ENCODE measurements around the gene EP300. TPM values are rescaled to one million over a fixed set of nuclear protein-coding genes. Genes with fewer than 3 reads are reported as not detected.

Gene EP300
- total and polyA plus RNA-seq, 2 donors from 2014 or later = 4.1 to 76.8 TPM

- Histone ChIP-seq H3K27ac (ENCODE audit: low read depth in 2 of 2, low read length in 2 of 2) (no peak overlapping the region), H3K4me3 (ENCODE audit: low read length in 3 of 3) (no peak overlapping the region), H3K4me1 (ENCODE audit: control insufficient read depth in 2 of 3, insufficient read depth in 2 of 3, low read depth in 1 of 3, low read length in 3 of 3) (peaks cover 0 to 9% (median 0%) of the 10 kb centered on the region in 3 donors), H3K27me3 (ENCODE audit: control insufficient read depth, insufficient read depth, low read length) (no peaks in the 10 kb centered on the region), H3K9me3 (ENCODE audit: control insufficient read depth in 2 of 3, insufficient read depth in 1 of 3, low read length in 3 of 3) (no peaks in the 10 kb centered on the region), H3K36me3 (ENCODE audit: control insufficient read depth in 2 of 3, insufficient read depth in 3 of 3, low read length in 3 of 3) (no peaks in the 10 kb centered on the region), H3K9ac (ENCODE audit: low read length in 3 of 3) (no peak overlapping the region)
- TF ChIP-seq CTCF (IDR thresholded peaks at IDR 0.05; ENCODE audit: borderline replicate concordance, extremely low read depth, insufficient read depth) = no peak
- intact Hi-C loops (cut with DNase I) = no loop called here
- no peak for FAIRE-seq
- DNase-seq = peak in 2 of 5 donors; percentile 26 to 30
These were observed 108.7 kb downstream of the EP300 start for GRCh38 chr22:41201141-41201540.

DNA sequence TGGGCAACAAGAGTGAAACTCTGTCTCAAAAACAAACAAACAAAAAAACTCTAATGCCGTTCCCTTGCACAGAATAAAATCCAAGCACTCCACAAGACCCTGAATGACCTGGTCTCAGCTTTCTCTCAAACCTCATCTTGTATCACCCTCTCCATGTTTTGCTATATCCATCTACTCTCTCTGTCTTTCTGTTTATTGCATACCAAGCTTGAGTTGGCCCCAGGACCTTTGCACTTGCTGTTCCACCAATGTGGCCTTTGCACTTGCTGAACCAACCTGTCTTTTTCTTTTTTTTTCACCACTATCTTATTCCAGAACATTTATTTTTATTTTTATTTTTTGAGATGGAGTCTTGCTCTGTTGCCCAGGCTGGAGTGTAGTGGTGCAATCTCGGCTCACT lies 110.7 kb downstream of the EP300 start:
- no peak for FAIRE-seq

DNA sequence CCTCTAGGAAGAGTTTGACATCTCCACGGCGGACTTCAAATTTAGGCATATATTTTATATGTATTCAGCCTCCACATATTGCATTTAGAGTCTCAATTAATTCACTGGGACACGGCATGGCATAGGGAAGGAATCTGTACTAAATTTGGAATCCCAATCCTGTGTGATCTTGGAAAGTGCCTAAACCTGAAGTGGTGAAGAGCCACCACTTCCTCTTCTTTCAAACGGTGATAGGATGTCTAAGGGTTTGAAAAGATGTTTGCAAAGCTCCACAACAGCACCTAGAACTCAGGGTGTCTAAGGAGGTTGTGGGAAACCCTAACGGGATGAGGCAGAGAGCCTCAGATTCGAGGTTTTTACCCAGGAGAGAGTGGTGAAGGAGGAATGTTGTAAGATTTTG lies 111.7 kb downstream of the EP300 start:
- H3K36me3 ChIP-seq (ENCODE audit: control insufficient read depth in 2 of 3, insufficient read depth in 3 of 3, low read length in 3 of 3) = no peaks in the 10 kb centered on the region
- no peak for TF ChIP-seq CTCF (IDR thresholded peaks at IDR 0.05; ENCODE audit: borderline replicate concordance, extremely low read depth, insufficient read depth)
- no peak overlapping the region for H3K4me3 ChIP-seq (ENCODE audit: low read length in 3 of 3)
- intact Hi-C loops (cut with DNase I) = no loop called here
- H3K9me3 ChIP-seq (ENCODE audit: control insufficient read depth in 2 of 3, insufficient read depth in 1 of 3, low read length in 3 of 3) = no peaks in the 10 kb centered on the region
- no peaks in the 10 kb centered on the region for H3K27me3 ChIP-seq (ENCODE audit: control insufficient read depth, insufficient read depth, low read length)
- FAIRE-seq (no peak), DNase-seq (no peak)
- H3K4me1 ChIP-seq (ENCODE audit: control insufficient read depth in 2 of 3, insufficient read depth in 2 of 3, low read depth in 1 of 3, low read length in 3 of 3) = peaks cover 0 to 6% (median 0%) of the 10 kb centered on the region in 3 donors
- no peak overlapping the region for H3K27ac ChIP-seq (ENCODE audit: low read depth in 2 of 2, low read length in 2 of 2)
- no peak overlapping the region for H3K9ac ChIP-seq (ENCODE audit: low read length in 3 of 3)

More for the DNA sequence above, 110.7 kb downstream of the EP300 start:
- Histone ChIP-seq H3K4me1 (ENCODE audit: control insufficient read depth in 2 of 3, insufficient read depth in 2 of 3, low read depth in 1 of 3, low read length in 3 of 3) (peaks cover 0 to 6% (median 0%) of the 10 kb centered on the region in 3 donors), H3K27ac (ENCODE audit: low read depth in 2 of 2, low read length in 2 of 2) (no peak overlapping the region), H3K36me3 (ENCODE audit: control insufficient read depth in 2 of 3, insufficient read depth in 3 of 3, low read length in 3 of 3) (no peaks in the 10 kb centered on the region), H3K9me3 (ENCODE audit: control insufficient read depth in 2 of 3, insufficient read depth in 1 of 3, low read length in 3 of 3) (no peaks in the 10 kb centered on the region), H3K4me3 (ENCODE audit: low read length in 3 of 3) (no peak overlapping the region), H3K27me3 (ENCODE audit: control insufficient read depth, insufficient read depth, low read length) (no peaks in the 10 kb centered on the region), H3K9ac (ENCODE audit: low read length in 3 of 3) (no peak overlapping the region)
- intact Hi-C loops (cut with DNase I) = no loop called here
- DNase-seq = no peak
- no peak for TF ChIP-seq CTCF (IDR thresholded peaks at IDR 0.05; ENCODE audit: borderline replicate concordance, extremely low read depth, insufficient read depth)
